ENCODE measurements around the gene GJA4.
"Not testable (repeated sequence)": the region's sequence is repeated elsewhere in the genome, so short reads cannot be mapped to it uniquely, and the experiment has no call there.

DNA sequence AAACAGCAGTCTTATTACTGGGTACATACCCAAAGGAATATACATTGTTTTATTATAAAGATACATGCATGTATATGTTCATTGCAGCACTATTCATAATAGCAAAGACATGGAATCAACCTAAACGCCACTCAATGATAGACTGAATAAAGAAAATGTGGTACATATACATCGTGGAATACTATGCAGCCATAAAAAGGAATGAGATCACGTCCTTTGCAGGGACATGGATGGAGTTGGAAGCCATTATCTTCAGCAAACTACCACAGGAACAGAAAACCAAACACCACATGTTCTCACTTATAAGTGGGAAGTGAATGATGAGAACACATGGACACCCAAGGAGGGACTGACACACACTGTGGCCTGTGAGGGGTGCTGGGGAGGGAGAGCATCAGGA lies 18.0 kb downstream of the GJA4 start:
- TF ChIP-seq, protein P1, sequence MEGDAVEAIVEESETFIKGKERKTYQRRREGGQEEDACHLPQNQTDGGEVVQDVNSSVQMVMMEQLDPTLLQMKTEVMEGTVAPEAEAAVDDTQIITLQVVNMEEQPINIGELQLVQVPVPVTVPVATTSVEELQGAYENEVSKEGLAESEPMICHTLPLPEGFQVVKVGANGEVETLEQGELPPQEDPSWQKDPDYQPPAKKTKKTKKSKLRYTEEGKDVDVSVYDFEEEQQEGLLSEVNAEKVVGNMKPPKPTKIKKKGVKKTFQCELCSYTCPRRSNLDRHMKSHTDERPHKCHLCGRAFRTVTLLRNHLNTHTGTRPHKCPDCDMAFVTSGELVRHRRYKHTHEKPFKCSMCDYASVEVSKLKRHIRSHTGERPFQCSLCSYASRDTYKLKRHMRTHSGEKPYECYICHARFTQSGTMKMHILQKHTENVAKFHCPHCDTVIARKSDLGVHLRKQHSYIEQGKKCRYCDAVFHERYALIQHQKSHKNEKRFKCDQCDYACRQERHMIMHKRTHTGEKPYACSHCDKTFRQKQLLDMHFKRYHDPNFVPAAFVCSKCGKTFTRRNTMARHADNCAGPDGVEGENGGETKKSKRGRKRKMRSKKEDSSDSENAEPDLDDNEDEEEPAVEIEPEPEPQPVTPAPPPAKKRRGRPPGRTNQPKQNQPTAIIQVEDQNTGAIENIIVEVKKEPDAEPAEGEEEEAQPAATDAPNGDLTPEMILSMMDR (IDR thresholded peaks at IDR 0.05; ENCODE audit: low read depth, low read length, missing input control): not testable (repeated sequence)
- TF ChIP-seq, protein P2, sequence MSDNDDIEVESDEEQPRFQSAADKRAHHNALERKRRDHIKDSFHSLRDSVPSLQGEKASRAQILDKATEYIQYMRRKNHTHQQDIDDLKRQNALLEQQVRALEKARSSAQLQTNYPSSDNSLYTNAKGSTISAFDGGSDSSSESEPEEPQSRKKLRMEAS (IDR thresholded peaks at IDR 0.05): not testable (repeated sequence)

Data from liver (tissue), 2 donors.